Common myeloid progenitor, CD34-positive (primary cell): ENCODE measurements around the gene TMEM196.

Source experiments
- CTCF ChIA-PET: fragments of 350-600 bp; sonication (Branson Sonifier 250); formaldehyde crosslinking; loops from one replicate; lab custom pipeline; 2021; ENCODE audit warnings: antibody characterized with exemption; lab: Charles Lee
- POLR2A ChIA-PET: fragments of 350-600 bp; sonication (Branson Sonifier 250); formaldehyde crosslinking; loops from one replicate; lab custom pipeline; 2021; ENCODE audit warnings: antibody characterized with exemption; lab: Charles Lee
- DNase-seq, 3 donors: peaks; one replicate each; pipeline versions ENCODE4 v3.0.0 to v3.0.0-alpha.2; 2013
- H3K27ac ChIP-seq, 2 experiments: 1 replicate in 1 of 2; 2 replicates in 1 of 2; pipeline ENCODE4 v1.7.0; 2013; ENCODE audit warnings: inconsistent platforms in 2 of 2, low read length in 2 of 2, mild to moderate bottlenecking in 2 of 2, low read depth in 1 of 2, moderate library complexity in 1 of 2; ENCODE audit not compliant: severe bottlenecking in 2 of 2, insufficient read depth in 1 of 2, poor library complexity in 1 of 2
- H3K27me3 ChIP-seq, 5 experiments: replicated peaks in 2 of 5; 1 replicate in 3 of 5; 2 replicates in 2 of 5; pipeline versions ENCODE4 v1.6.1 to v1.7.0; 2013; ENCODE audit warnings: low read length in 4 of 5, mild to moderate bottlenecking in 2 of 5, moderate library complexity in 2 of 5, inconsistent platforms in 1 of 5; ENCODE audit not compliant: insufficient read depth in 5 of 5, control insufficient read depth in 4 of 5
- H3K36me3 ChIP-seq, 4 experiments: 1 replicate in 2 of 4; 2 replicates in 2 of 4; pipeline versions ENCODE4 v1.6.1 to v1.7.0; 2013; ENCODE audit warnings: low read length in 3 of 4, control low read depth in 1 of 4, mild to moderate bottlenecking in 1 of 4; ENCODE audit not compliant: control insufficient read depth in 4 of 4, insufficient read depth in 4 of 4
- H3K4me1 ChIP-seq, 4 experiments: 1 replicate in 3 of 4; 2 replicates in 1 of 4; pipeline versions ENCODE4 v1.6.1 to v1.7.1; 2013; ENCODE audit warnings: low read length in 3 of 4, mild to moderate bottlenecking in 3 of 4, control low read depth in 1 of 4, inconsistent platforms in 1 of 4, moderate library complexity in 1 of 4; ENCODE audit not compliant: control insufficient read depth in 4 of 4, insufficient read depth in 4 of 4; ENCODE audit errors: control extremely low read depth in 1 of 4
- H3K4me3 ChIP-seq, 7 experiments: 1 replicate in 4 of 7; 2 replicates in 3 of 7; pipeline versions ENCODE4 v1.5.1 to v1.7.0; 2013; ENCODE audit warnings: mild to moderate bottlenecking in 7 of 7, low read length in 6 of 7, moderate library complexity in 6 of 7, inconsistent platforms in 2 of 7, low read depth in 2 of 7, control low read depth in 1 of 7; ENCODE audit not compliant: insufficient read depth in 4 of 7, control insufficient read depth in 1 of 7; ENCODE audit errors: extremely low read depth in 1 of 7
- H3K9me3 ChIP-seq, 5 experiments: 1 replicate in 4 of 5; 2 replicates in 1 of 5; pipeline versions ENCODE4 v1.6.1 to v1.7.1; 2013; ENCODE audit warnings: low read length in 4 of 5, mild to moderate bottlenecking in 2 of 5, inconsistent platforms in 1 of 5, low read depth in 1 of 5, moderate library complexity in 1 of 5; ENCODE audit not compliant: control insufficient read depth in 4 of 5, insufficient read depth in 2 of 5; ENCODE audit errors: control extremely low read depth in 1 of 5
- WGBS: methylation state at CpG from one replicate; pipeline ENCODE4 v1.1.5; 2013; ENCODE audit not compliant: insufficient coverage; 5-methylcytosine and 5-hydroxymethylcytosine counted together

TMEM196 gene

DNA sequence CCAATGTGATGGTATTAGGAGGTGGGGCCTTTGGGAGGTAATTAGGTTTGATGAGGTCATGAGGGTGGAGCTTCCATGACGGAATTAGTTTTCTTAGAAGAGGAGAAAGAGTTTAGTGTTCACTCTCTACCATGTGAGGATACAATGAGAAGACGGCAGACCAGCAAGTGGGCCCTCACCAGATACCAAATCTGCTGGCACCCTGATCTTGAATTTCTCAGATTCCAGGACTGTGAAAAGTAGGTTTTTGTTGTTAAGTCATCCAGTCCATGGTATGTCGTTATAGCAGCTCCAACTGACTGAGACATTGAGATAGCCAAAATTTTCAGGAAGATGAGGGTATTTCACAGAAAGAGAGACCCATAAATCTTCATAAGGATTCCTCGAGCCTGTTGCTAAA, 3.6 kb upstream of the TMEM196 start:
- ChIA-PET CTCF (no interaction called here), POLR2A (no interaction called here)
- Histone ChIP-seq H3K36me3 (no peaks in the 10 kb centered on the region), H3K4me1 (peaks cover 0 to 17% (median 14%) of the 10 kb centered on the region in 4 experiments), H3K27me3 (peaks cover 2 to 25% (median 18%) of the 10 kb centered on the region in 5 experiments), H3K4me3 (no peak overlapping the region), H3K9me3 (no peaks in the 10 kb centered on the region), H3K27ac (no peak overlapping the region)
- DNase-seq, result no peak
- 81% methylated on average over 3 of the region's 4 CpGs for WGBS

- DNase-seq, result no peak
- no peak overlapping the region for H3K27ac ChIP-seq
- ChIA-PET POLR2A (no interaction called here), CTCF (no interaction called here)
- no peak overlapping the region for H3K4me3 ChIP-seq
- no CpG with 5 or more reads among the region's 1 CpG for WGBS
- no peaks in the 10 kb centered on the region for H3K36me3 ChIP-seq
- peaks cover 6 to 34% (median 22%) of the 10 kb centered on the region in 5 experiments for H3K27me3 ChIP-seq
- peaks cover 0 to 17% (median 14%) of the 10 kb centered on the region in 4 experiments for H3K4me1 ChIP-seq
- no peaks in the 10 kb centered on the region for H3K9me3 ChIP-seq
Observed at GRCh38 chr7:19775578-19775977, 2.2 kb upstream of the TMEM196 start.

DNA sequence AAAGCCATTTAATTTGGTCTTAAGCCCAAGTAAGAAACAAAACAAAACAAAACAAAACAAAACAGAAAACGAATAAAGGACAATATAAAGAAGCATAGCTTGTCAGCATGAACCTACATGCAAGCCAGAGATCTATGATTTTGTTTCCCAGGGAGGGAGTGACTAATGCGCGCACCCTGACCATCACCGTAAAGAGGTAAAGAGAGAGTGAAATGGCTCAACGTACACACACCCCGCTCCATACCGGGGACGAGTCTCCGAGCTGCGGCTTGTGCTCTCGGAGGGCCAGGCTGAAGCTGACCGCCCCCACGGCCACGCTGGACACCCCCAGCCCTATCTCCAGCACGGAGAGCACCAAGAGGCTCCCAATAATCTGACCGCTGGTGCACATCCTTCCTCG, 1.1 kb downstream of the TMEM196 start:
- Histone ChIP-seq H3K27ac (no peak overlapping the region), H3K27me3 (peaks cover 6 to 36% (median 22%) of the 10 kb centered on the region in 5 experiments), H3K36me3 (no peaks in the 10 kb centered on the region), H3K4me3 (peak overlapping the region in 3 of 7 experiments; percentile 52 to 68 (median 60)), H3K4me1 (peaks cover 0 to 17% (median 14%) of the 10 kb centered on the region in 4 experiments), H3K9me3 (no peaks in the 10 kb centered on the region)
- 11% methylated on average over 17 of the region's 17 CpGs for WGBS
- CTCF ChIA-PET, result interaction anchor here (0.7 to 1.4 kb wide), 2 partner anchors 16 to 173 kb away, joined by 3 read pairs; no protein-coding TSS in a partner anchor
- POLR2A ChIA-PET, result no interaction called here
- peak in 2 of 3 donors; percentile 15 to 35 for DNase-seq

- Histone ChIP-seq H3K4me3 (no peak overlapping the region), H3K9me3 (no peaks in the 10 kb centered on the region), H3K27me3 (no peaks in the 10 kb centered on the region), H3K27ac (no peak overlapping the region), H3K36me3 (no peaks in the 10 kb centered on the region), H3K4me1 (no peaks in the 10 kb centered on the region)
- ChIA-PET CTCF (interaction anchor here (1.6 kb wide), 1 partner anchor 49 kb away, joined by 4 read pairs; no protein-coding TSS in a partner anchor), POLR2A (no interaction called here)
- no peak for DNase-seq
- 100% methylated on average over 2 of the region's 3 CpGs for WGBS
Observed at GRCh38 chr7:19762631-19763030, 10.8 kb downstream of the TMEM196 start.

- no CpG with 5 or more reads among the region's 6 CpGs for WGBS
- Histone ChIP-seq H3K27me3 (no peaks in the 10 kb centered on the region), H3K9me3 (no peaks in the 10 kb centered on the region), H3K4me3 (no peak overlapping the region), H3K36me3 (no peaks in the 10 kb centered on the region), H3K4me1 (no peaks in the 10 kb centered on the region), H3K27ac (no peak overlapping the region)
- DNase-seq, result peak; percentile 49 to 69 (median 54)
- POLR2A ChIA-PET, result no interaction called here
- CTCF ChIA-PET, result interaction anchor here (0.7 to 2.0 kb wide), 15 partner anchors 9 to 895 kb away, joined by 3 to 9 read pairs (median 3); no protein-coding TSS in a partner anchor
Observed at GRCh38 chr7:19754521-19755116, 18.8 kb downstream of the TMEM196 start.

- ChIA-PET POLR2A (no interaction called here), CTCF (interaction anchor here (1.0 to 1.5 kb wide), 3 partner anchors 567 to 900 kb away, joined by 3 read pairs; no protein-coding TSS in a partner anchor)
- Histone ChIP-seq H3K36me3 (no peaks in the 10 kb centered on the region), H3K27ac (no peak overlapping the region), H3K4me1 (no peaks in the 10 kb centered on the region), H3K27me3 (no peaks in the 10 kb centered on the region), H3K9me3 (no peaks in the 10 kb centered on the region), H3K4me3 (no peak overlapping the region)
- 92% methylated on average over 1 of the region's 3 CpGs for WGBS
- no peak for DNase-seq
Observed at GRCh38 chr7:19752020-19752419, 21.4 kb downstream of the TMEM196 start.

DNA sequence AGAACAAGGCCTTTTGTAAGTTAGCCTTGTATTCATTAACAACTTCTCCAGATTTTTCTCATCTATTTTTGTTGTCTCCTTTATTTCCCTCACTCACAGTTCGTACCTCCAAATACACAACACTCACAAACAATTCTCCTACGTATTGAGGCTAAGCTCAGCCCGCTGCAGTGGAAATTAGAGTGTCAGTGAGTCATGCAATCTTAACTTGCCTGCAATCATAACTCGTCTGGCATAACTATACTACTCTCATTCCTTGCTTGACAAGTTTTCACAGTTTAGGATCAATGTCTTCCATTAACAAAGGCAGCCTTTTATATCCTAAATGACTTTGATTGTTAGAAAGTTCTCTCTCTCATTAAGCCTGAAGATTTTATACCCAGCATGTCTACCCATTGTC, 23.8 kb downstream of the TMEM196 start:
- no peaks in the 10 kb centered on the region for H3K36me3 ChIP-seq
- no peaks in the 10 kb centered on the region for H3K4me1 ChIP-seq
- no peaks in the 10 kb centered on the region for H3K27me3 ChIP-seq
- POLR2A ChIA-PET, result no interaction called here
- CTCF ChIA-PET, result interaction anchor here (1.1 kb wide), 1 partner anchor 35 kb away, joined by 4 read pairs; no protein-coding TSS in a partner anchor
- DNase-seq, result no peak
- H3K27ac ChIP-seq, result no peak overlapping the region
- no peaks in the 10 kb centered on the region for H3K9me3 ChIP-seq
- WGBS, result 93% methylated on average over 3 of the region's 4 CpGs
- H3K4me3 ChIP-seq, result no peak overlapping the region
